HUES6 (cell line): ENCODE data around the gene PPP2R2B.

ENCODE experiments used
- H3K27ac ChIP-seq: 2 replicates; pipeline ENCODE4 v1.7.0; 2013; ENCODE audit warnings: low read depth, mild to moderate bottlenecking, low read length, inconsistent platforms
- H3K27me3 ChIP-seq: 2 replicates; pipeline ENCODE4 v1.6.1; 2013; ENCODE audit warnings: low read length; ENCODE audit not compliant: control insufficient read depth, insufficient read depth
- H3K36me3 ChIP-seq: 2 replicates; pipeline ENCODE4 v1.6.1; 2013; ENCODE audit warnings: low read length; ENCODE audit not compliant: control insufficient read depth, insufficient read depth
- H3K4me1 ChIP-seq: 2 replicates; pipeline ENCODE4 v1.6.1; 2013; ENCODE audit warnings: low read length; ENCODE audit not compliant: control insufficient read depth, insufficient read depth
- H3K4me3 ChIP-seq: 2 replicates; pipeline ENCODE4 v1.5.1; 2013; ENCODE audit warnings: low read depth, low read length
- H3K9ac ChIP-seq: one replicate; pipeline ENCODE4 v1.6.1; 2013; ENCODE audit warnings: mild to moderate bottlenecking, low read length
- H3K9me3 ChIP-seq: 2 replicates; pipeline ENCODE4 v1.6.1; 2013; ENCODE audit warnings: low read depth, low read length; ENCODE audit not compliant: control insufficient read depth, insufficient read depth

The PPP2R2B gene

GRCh38 chr5:146799231-146799630 is 79.3 kb downstream of the PPP2R2B start:
- no peaks in the 10 kb centered on the region for H3K9me3 ChIP-seq
- H3K27ac ChIP-seq: no peak overlapping the region
- H3K36me3 ChIP-seq: no peaks in the 10 kb centered on the region
- H3K27me3 ChIP-seq: no peaks in the 10 kb centered on the region
- no peak overlapping the region for H3K4me3 ChIP-seq
- H3K9ac ChIP-seq: no peak overlapping the region
- H3K4me1 ChIP-seq: peaks cover 53% of the 10 kb centered on the region

DNA sequence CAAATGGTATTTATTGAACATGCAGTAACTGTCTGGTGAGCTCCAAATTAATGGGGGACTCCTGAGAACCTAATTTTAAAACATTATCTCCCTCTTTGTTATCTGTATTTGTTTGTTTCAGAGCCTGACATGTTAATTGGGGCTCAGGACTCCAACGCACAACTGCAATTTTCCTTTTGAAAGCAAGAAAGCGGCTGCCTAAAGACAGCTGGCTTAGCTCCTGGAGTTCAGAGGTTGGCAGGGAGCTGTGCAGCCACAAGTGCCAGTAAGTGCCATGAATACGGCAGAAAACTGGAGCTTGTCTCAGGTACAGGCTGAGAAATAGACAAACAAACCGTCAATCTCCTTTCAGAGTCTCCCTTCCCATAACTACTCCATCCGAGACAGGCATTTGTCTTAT is 80.9 kb downstream of the PPP2R2B start:
- Histone ChIP-seq H3K4me1 (peaks cover 48% of the 10 kb centered on the region), H3K27me3 (no peaks in the 10 kb centered on the region), H3K9ac (no peak overlapping the region)

GRCh38 chr5:146796911-146797310 is 81.6 kb downstream of the PPP2R2B start:
- H3K4me3 ChIP-seq: no peak overlapping the region
- H3K36me3 ChIP-seq: no peaks in the 10 kb centered on the region
- H3K27ac ChIP-seq: no peak overlapping the region
- no peak overlapping the region for H3K9ac ChIP-seq
- peaks cover 40% of the 10 kb centered on the region for H3K4me1 ChIP-seq
- no peaks in the 10 kb centered on the region for H3K9me3 ChIP-seq
- H3K27me3 ChIP-seq: no peaks in the 10 kb centered on the region

More for the DNA sequence above, 80.9 kb downstream of the PPP2R2B start:
- H3K4me3 ChIP-seq: no peak overlapping the region
- H3K9me3 ChIP-seq: no peaks in the 10 kb centered on the region
- no peak overlapping the region for H3K27ac ChIP-seq
- H3K36me3 ChIP-seq: no peaks in the 10 kb centered on the region

GRCh38 chr5:146796144-146796543 is 82.4 kb downstream of the PPP2R2B start:
- Histone ChIP-seq H3K36me3 (no peaks in the 10 kb centered on the region), H3K9ac (no peak overlapping the region), H3K27me3 (no peaks in the 10 kb centered on the region), H3K27ac (no peak overlapping the region), H3K9me3 (no peaks in the 10 kb centered on the region), H3K4me1 (peaks cover 39% of the 10 kb centered on the region), H3K4me3 (no peak overlapping the region)

DNA sequence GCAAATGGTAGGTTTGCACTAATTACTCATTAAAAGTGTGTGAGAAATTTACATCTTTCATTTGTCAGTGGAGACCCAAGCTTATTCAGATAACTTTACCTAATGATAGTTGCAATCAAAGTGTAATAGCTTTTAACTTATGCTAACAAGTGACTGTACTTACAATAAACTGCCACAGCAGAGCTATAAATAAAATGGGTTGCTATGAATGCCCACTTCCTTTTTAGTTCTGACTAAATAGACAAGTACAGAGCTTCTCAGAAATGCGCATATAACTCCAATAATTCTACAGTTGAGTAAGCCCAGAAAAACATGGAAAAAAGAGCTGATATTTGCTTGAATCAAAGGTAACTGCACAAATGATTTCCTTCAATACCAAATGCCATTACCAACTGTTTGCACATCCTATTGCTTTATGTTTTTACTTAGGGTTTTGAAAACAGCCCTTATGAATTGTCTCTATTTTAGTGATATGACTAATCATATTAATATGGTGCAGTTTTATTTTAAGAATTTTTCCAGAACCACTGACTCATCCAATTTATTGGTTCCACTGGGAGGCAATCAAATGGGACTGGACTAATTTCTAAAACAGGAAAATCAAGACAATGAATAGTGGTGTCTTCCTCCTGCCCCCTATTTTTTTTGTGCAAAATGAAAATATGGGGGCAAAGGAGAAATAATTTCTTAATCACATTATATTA is 84.1 kb downstream of the PPP2R2B start:
- H3K4me1 ChIP-seq: peaks cover 54% of the 10 kb centered on the region
- H3K4me3 ChIP-seq: no peak overlapping the region
- H3K27ac ChIP-seq: no peak overlapping the region
- no peak overlapping the region for H3K9ac ChIP-seq
- no peaks in the 10 kb centered on the region for H3K36me3 ChIP-seq
- H3K9me3 ChIP-seq: no peaks in the 10 kb centered on the region
- H3K27me3 ChIP-seq: no peaks in the 10 kb centered on the region

- Histone ChIP-seq H3K4me3 (no peak overlapping the region), H3K4me1 (peaks cover 55% of the 10 kb centered on the region), H3K9ac (no peak overlapping the region), H3K9me3 (no peaks in the 10 kb centered on the region), H3K27me3 (no peaks in the 10 kb centered on the region), H3K36me3 (no peaks in the 10 kb centered on the region), H3K27ac (no peak overlapping the region)
These were observed 84.8 kb downstream of the PPP2R2B start for GRCh38 chr5:146793709-146794108.

DNA sequence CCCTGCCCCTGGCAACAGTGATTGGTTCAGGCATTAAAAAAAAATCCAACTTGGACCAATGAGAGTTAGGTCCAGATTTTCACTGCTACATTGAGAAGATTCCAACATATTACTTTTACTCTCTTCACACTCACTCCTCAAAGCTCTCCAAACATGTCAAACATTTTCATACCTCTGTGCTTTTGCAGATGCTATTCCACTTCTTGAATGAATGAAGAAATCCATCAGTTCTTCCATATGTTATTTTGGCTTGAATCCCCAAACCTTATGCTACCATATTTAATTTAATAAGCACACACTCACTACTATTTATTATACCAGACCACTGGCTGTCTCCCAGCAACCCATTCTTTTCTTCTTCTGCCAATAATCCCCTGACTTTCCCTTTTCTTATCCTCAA is 87.1 kb downstream of the PPP2R2B start:
- no peaks in the 10 kb centered on the region for H3K27me3 ChIP-seq
- H3K9me3 ChIP-seq: no peaks in the 10 kb centered on the region
- no peaks in the 10 kb centered on the region for H3K36me3 ChIP-seq
- H3K9ac ChIP-seq: no peak overlapping the region
- peaks cover 43% of the 10 kb centered on the region for H3K4me1 ChIP-seq
- H3K27ac ChIP-seq: no peak overlapping the region
- H3K4me3 ChIP-seq: no peak overlapping the region

- Histone ChIP-seq H3K36me3 (no peaks in the 10 kb centered on the region), H3K27me3 (no peaks in the 10 kb centered on the region), H3K4me1 (peaks cover 38% of the 10 kb centered on the region), H3K4me3 (peak overlapping the region; percentile 7; the same call in 1 of the 2 replicates), H3K9ac (peak overlapping the region; percentile 34), H3K27ac (peak overlapping the region; percentile 80), H3K9me3 (no peaks in the 10 kb centered on the region)
These were observed 88.6 kb downstream of the PPP2R2B start for GRCh38 chr5:146789712-146790653.

GRCh38 chr5:146788898-146789297 is 89.7 kb downstream of the PPP2R2B start:
- Histone ChIP-seq H3K4me1 (peaks cover 38% of the 10 kb centered on the region), H3K4me3 (peak overlapping the region; percentile 19; the same call in 1 of the 2 replicates)

GRCh38 chr5:146785065-146785464 is 93.5 kb downstream of the PPP2R2B start:
- Histone ChIP-seq H3K27ac (no peak overlapping the region), H3K9me3 (peaks cover 4% of the 10 kb centered on the region; the same call in 1 of the 2 replicates), H3K4me1 (peaks cover 23% of the 10 kb centered on the region), H3K27me3 (no peaks in the 10 kb centered on the region), H3K4me3 (no peak overlapping the region), H3K9ac (no peak overlapping the region), H3K36me3 (no peaks in the 10 kb centered on the region)

More at GRCh38 chr5:146788898-146789297, 89.7 kb downstream of the PPP2R2B start:
- H3K9me3 ChIP-seq: no peaks in the 10 kb centered on the region
- peak overlapping the region; percentile 34 for H3K9ac ChIP-seq
- H3K36me3 ChIP-seq: no peaks in the 10 kb centered on the region
- no peaks in the 10 kb centered on the region for H3K27me3 ChIP-seq
- H3K27ac ChIP-seq: peak overlapping the region; percentile 80

GRCh38 chr5:146781157-146781556 is 97.4 kb downstream of the PPP2R2B start:
- H3K27me3 ChIP-seq: no peaks in the 10 kb centered on the region
- H3K9me3 ChIP-seq: peaks cover 4% of the 10 kb centered on the region; the same call in 1 of the 2 replicates
- no peak overlapping the region for H3K27ac ChIP-seq
- H3K36me3 ChIP-seq: no peaks in the 10 kb centered on the region
- H3K4me1 ChIP-seq: no peaks in the 10 kb centered on the region
- no peak overlapping the region for H3K4me3 ChIP-seq
- H3K9ac ChIP-seq: no peak overlapping the region
